Limb (tissue), 2 donors: ENCODE measurements around the gene TXNDC11.

Source experiments
- DNase-seq, 2 donors: peaks; one replicate each; pipeline ENCODE4 v3.0.0-alpha.2; 2016; ENCODE audit errors: extremely low spot score in 2 of 2

TXNDC11 gene

GRCh38 chr16:11719762-11720161 lies 22.9 kb downstream of the TXNDC11 start:
- no peak for DNase-seq

GRCh38 chr16:11719171-11719570 lies 23.5 kb downstream of the TXNDC11 start:
- no peak for DNase-seq

GRCh38 chr16:11717811-11718210 lies 24.8 kb downstream of the TXNDC11 start:
- DNase-seq: no peak

- DNase-seq: no peak
These were observed 26.3 kb downstream of the TXNDC11 start for GRCh38 chr16:11716336-11716735.

- DNase-seq: no peak
These were observed 27.3 kb downstream of the TXNDC11 start for GRCh38 chr16:11715246-11715947.

- no peak for DNase-seq
These were observed 30.5 kb downstream of the TXNDC11 start for GRCh38 chr16:11712122-11712521.

GRCh38 chr16:11711662-11712061 lies 31.0 kb downstream of the TXNDC11 start:
- DNase-seq: no peak

- no peak for DNase-seq
These were observed 34.2 kb downstream of the TXNDC11 start for GRCh38 chr16:11708421-11708820.

- DNase-seq: no peak
These were observed 34.9 kb downstream of the TXNDC11 start for GRCh38 chr16:11707679-11708197.

- no peak for DNase-seq
These were observed 36.4 kb downstream of the TXNDC11 start for GRCh38 chr16:11706180-11706742.

- DNase-seq: no peak
These were observed 37.2 kb downstream of the TXNDC11 start for GRCh38 chr16:11705311-11706025.

- no peak for DNase-seq
These were observed 42.2 kb downstream of the TXNDC11 start for GRCh38 chr16:11700264-11701029.

- DNase-seq: no peak
These were observed 43.3 kb downstream of the TXNDC11 start for GRCh38 chr16:11699234-11699894.

GRCh38 chr16:11698271-11698689 lies 44.4 kb downstream of the TXNDC11 start:
- DNase-seq: no peak

GRCh38 chr16:11697319-11697718 lies 45.3 kb downstream of the TXNDC11 start:
- DNase-seq: no peak

GRCh38 chr16:11696266-11697012 lies 46.2 kb downstream of the TXNDC11 start:
- DNase-seq: no peak

- DNase-seq: no peak
These were observed 50.0 kb downstream of the TXNDC11 start for GRCh38 chr16:11692651-11693050.

- DNase-seq: no peak
These were observed 50.5 kb downstream of the TXNDC11 start for GRCh38 chr16:11692171-11692570.

- no peak for DNase-seq
These were observed 50.9 kb downstream of the TXNDC11 start for GRCh38 chr16:11691771-11692170.

GRCh38 chr16:11691235-11691634 lies 51.4 kb downstream of the TXNDC11 start:
- no peak for DNase-seq
